Mammary epithelial cell (primary cell): ENCODE measurements around the gene ECM2.

Experiments used
- EZH2 ChIP-seq: IDR thresholded peaks from 2 replicates; pipeline ENCODE4 v1.6.1; 2012; ENCODE audit warnings: low read length, inconsistent platforms, borderline replicate concordance
- TF ChIP-seq, protein P1 (sequence below), 2 donors: IDR thresholded peaks in 1 of 2; conservative IDR thresholded peaks in 1 of 2; 2 replicates each; pipeline ENCODE4 v1.5.1; 2011 to 2012; ENCODE audit warnings: inconsistent platforms in 2 of 2, low read length in 2 of 2, mild to moderate bottlenecking in 2 of 2, control low read depth in 1 of 2, low read depth in 1 of 2; ENCODE audit not compliant: insufficient read depth in 1 of 2; ENCODE audit errors: extremely low read depth in 1 of 2

DNA sequence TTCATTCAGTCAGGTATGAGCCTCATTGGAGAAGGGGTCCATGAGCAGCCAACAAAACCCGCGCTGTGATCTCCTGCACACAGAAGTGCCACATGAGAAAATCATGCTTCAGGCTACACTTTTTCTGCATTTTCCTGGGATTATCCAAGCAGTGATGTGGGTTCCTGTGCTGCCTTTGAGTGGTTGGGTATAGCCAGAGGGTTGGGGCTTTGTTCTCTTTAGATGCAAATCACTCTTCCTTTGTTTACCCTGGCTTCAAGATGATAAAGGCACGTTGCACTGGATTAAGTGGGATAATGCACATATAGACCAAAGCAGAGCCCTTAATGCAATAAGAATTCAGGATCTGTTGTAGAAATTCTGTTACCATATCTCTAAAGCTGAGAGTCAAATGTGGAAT, 18.7 kb downstream of the ECM2 start:
- TF ChIP-seq, protein P1, sequence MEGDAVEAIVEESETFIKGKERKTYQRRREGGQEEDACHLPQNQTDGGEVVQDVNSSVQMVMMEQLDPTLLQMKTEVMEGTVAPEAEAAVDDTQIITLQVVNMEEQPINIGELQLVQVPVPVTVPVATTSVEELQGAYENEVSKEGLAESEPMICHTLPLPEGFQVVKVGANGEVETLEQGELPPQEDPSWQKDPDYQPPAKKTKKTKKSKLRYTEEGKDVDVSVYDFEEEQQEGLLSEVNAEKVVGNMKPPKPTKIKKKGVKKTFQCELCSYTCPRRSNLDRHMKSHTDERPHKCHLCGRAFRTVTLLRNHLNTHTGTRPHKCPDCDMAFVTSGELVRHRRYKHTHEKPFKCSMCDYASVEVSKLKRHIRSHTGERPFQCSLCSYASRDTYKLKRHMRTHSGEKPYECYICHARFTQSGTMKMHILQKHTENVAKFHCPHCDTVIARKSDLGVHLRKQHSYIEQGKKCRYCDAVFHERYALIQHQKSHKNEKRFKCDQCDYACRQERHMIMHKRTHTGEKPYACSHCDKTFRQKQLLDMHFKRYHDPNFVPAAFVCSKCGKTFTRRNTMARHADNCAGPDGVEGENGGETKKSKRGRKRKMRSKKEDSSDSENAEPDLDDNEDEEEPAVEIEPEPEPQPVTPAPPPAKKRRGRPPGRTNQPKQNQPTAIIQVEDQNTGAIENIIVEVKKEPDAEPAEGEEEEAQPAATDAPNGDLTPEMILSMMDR (conservative IDR thresholded peaks at IDR 0.05 in 1 of 2, IDR thresholded peaks at IDR 0.05 in 1 of 2; ENCODE audit: extremely low read depth in 1 of 2, insufficient read depth in 1 of 2, low read depth in 1 of 2, low read length in 2 of 2), result no peak
- no peak for TF ChIP-seq EZH2
